ENCODE data around the gene AGTRAP.

Gene AGTRAP

DNA sequence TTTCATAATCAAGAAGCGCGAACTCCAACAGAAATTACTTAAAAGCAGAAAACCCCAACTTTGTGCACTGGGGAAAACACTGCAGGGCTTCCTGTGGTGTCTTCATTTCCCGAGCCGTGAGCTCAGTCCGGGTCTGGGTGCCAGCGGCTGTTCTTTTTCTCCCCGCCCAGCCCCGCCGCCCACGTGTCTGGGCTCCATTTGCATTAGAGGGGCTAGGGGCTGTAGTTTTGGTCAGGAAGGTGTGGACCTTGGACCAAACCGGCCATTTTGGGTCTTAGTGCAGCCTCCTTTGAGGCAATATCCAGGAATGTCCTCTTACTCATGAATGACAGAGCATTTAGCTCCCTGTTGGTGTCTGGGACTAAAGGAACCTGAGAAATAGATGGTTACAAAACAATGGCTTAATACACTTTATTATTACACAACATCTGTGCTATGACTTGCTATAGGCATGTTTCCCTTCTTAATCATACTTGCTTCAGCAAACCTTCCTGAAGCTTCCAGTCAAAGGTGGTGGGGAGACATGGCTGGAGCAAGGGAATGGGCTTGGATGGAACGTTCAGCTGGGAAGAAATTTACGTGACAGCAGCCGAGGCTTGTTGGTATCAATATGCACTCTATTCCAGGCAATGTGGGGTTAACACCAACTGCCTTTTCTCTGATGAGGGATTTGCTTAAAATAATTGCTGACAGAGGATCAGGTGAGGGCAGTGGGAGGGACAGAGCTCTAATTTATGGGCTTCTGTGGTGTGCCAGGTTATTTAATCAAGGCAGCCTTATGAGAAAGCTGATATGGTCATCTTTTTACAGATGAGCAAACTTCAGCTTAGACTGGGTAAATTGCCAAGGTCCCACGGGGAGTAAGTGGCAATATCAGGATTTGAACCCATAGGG is 1.1 kb downstream of the AGTRAP start:
- DNase-seq (ENCODE audit: low spot score), result peak; percentile 55

DNA sequence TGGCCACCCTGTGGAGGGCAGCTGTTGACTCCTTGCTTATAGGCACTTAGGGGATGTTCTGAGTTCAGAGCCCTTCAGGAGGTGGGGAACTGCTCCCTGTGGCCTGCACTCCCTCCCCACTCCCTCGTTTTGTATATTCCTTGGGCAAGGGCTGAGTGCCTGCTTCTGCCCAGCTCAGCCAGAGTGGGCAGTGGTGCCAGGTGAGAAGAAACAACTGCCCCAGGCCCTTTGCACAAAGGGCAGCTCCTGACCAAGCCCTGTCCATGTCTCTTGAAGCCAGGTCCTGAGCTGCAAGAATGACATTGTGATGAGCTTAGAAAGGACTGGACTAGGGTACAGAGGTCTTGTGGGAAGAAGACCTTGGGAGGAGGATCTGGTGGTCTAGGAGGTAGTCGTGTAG is 2.2 kb downstream of the AGTRAP start:
- DNase-seq (ENCODE audit: low spot score), result no peak

DNA sequence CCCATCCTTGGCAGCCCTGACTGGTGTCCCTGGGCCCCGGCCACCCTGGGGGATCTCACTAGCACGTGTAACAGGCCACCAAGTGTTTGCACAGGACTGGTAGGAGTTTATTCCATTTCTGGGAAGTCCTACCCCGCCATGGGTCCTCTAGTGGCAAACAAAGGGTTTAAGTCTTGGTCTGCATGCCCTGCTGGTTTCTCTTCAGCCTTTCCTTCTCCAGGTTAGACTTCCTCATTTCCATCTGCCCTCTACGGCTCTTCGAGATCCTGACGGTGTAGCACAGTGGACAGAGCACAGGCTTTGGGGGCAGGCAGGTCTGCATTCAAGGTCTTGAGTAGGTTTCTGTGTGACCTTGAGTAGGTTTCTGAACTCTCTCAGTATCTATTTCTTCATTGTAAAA is 2.8 kb downstream of the AGTRAP start:
- DNase-seq (ENCODE audit: low spot score), result no peak

DNA sequence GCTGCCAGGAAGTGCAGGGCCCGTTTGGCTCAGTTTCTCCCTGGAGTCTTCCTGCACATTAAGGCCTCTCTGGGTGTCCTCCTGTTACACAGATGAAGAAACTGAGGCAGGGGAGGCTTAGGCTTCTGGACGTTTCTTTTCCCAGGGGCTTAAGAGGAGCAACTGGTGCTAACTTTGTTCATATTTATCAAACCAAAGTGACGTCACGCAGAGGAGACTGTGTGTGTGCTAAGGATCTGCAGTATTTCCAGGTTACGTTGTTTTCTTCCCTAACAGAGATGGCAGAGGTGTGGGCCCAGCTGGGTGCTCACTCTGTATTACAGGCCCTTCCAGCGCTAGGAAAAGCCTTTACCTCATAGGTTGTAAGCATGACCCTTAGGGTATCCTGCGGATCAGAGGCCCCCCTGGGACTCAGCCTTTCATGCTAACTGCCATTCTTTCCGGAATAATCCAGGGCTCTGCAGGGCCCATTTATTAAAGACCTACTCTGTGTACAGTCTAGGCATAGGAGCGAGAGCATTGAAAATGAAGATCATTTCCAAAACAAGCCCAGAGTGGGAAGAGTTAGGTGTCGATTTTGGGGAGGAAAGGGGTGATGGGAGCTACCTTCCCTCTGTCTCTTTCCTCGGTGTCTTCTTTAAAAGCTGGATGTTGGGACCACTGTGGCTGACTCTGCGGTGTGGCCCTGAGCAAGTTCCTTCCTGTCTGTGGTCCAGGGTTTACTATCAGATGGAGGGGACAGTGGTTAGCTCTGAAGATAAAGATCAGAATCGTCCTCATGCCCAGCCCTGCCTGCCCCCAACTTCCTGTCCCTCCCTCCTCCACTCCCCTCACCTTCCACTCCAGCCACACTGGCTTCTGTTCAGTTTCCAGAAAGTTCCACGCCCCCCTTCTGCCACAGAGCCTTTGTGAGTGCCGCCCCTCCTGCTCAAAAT is 4.6 kb downstream of the AGTRAP start:
- peak; percentile 31 for DNase-seq (ENCODE audit: low spot score)

DNA sequence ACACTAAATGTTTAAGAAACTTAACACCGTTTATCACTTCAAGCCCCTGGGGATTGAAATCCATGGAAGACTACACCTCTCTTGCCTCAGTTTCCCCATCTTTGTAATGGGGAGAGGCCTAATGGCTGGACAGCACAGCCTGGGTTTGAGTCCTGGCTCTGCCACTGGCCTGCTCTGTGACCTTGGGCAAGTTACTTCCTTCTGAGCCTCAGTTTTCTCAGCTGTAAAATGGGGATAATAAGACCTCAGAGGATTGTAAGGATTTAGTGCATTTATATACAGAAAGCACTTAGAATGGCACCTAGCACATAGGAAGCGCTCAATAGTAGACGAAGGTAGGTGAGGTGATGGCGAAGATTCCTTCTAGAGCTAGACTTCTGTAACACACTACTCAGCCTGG is 5.5 kb downstream of the AGTRAP start:
- no peak for DNase-seq (ENCODE audit: low spot score)

DNA sequence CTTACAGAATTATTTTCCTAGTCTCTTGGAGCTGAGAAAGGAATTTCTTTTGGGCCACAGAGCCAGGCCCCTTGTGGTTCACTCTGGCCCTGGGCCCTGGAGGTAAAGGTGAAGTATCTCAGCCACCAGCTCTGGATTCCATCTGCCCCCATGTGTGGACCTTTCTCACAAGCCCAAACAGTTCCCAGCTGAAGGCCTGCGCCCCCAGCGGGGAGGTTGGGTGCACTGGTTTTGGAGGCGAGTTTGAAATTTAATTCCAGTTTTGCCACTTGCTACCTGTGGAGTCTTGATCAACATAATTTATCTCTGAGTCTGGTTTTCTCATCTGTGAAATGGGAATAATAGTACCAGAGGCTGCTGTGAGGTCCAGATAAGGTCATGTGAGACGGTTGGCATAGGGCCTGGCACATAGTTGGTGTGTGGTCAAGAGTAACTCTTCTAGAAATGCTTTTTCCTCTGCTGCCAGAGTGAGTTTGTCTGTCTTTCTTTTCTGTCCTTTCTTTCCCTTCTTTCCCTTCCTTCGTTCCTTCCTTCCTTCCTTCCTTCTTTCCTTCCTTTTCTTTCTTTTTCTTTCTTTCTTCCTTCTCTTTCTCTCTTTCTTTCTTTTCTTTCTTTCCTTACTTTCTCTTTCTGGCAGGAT is 6.1 kb downstream of the AGTRAP start:
- DNase-seq (ENCODE audit: low spot score), result peak; percentile 78

DNA sequence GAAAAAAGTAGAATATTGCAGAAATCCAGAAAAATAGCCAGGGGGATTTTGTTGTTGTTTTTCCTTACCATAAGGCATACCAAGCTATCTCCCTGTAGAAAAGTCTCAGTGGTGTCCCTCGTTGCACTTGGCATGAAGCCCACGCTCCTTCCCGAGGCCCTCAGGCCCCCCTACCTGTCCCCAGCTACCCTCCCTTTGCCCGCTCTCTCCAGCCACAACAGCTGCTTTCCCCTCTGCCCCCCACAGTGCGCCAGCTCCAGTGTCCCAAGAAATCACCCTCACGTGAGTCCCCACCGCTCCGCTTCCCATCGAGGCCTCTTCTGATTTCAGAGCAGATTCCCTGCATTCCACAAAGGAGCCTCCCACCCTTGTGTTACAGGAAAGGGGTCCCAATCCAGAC is 8.4 kb downstream of the AGTRAP start:
- no peak for DNase-seq (ENCODE audit: low spot score)

DNA sequence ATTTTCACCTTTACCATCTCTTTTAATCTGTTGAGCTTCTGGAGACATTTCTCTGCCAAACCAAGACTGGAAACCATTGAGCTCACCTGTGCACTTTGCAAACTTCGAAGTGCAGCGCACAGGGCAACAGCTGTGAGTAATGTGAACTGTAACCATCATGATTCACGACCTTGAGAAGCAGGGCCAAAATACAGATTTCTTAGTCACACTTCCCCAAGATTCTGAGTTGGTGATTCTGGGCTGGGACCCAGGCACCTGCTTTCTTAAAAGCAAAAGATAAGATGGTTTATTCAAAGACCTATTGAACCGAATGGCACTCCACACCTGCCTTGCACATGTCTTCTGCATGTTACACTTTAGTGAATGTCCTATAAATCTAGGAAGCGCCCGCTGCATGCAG is 10.2 kb downstream of the AGTRAP start:
- no peak for DNase-seq (ENCODE audit: low spot score)

DNA sequence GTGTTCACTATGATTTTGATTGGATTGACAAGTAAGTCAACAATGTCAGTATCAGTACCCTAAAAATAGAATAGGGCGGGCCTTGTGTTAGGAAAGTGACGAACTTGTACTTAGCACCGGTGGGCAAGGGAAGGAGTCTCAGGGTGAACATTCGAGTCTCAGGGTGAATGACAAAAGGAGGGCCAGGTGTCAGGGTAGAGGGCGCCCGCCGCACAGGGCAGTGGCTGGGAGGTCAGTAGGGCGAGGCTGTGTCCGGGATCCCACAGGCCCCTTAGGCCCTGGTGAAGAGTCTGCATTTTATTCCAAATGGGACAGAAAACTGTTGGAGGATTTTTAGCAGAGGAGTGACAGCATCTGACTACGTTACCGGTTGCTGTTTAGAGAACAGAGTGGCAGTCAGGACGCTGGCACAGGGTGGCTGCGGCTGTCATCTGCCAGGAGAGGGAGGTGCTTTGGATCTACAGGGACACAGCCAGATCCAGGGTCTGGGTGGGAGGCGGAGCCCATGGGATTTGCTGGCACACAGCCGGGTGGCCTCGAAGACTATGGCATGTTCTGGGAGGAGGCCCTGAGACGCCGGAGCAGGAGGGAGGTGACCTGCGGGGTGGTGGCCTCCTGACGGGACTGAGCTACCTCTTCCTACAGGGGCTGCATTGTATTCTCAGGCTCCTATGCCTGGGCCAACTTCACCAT is 11.0 kb downstream of the AGTRAP start:
- DNase-seq (ENCODE audit: low spot score), result no peak

DNA sequence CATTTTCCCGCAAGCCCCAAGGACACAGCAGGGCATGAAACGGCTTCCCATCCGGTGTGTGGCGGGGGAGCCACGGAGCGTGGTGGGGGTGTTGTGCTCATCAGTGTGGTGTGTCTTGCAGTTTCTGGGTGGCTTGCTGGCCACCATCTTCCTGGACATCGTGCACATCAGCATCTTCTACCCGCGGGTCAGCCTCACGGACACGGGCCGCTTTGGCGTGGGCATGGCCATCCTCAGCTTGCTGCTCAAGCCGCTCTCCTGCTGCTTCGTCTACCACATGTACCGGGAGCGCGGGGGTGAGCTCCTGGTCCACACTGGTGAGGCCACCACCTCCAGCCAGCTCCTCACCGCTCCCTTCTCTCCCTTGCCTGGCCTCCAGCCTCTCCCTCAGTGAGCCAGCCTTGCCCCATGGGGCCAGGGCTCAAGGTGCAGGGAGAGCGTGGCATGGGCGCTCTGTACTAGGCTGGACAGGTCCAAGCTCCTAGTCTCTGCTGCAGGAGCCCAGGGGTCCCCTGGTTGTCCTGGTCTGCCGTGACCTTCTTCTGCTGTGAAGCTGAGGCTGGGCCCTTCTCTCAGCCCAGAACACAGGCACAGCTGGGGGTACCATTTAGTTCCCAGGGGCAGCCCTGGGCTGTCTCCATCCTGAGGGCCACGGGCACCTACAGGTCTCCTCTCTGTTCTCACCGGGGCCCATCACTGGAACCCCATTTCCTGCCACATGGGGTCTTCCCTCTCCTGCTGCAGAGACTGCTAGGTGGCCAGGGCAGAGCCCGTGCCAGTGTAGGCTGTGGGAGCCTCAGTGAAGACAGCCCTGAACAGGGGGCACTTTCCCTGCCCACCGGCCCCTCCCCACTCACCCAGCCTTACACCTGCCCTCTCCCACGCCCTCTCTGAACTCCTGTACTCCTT is 12.6 kb downstream of the AGTRAP start:
- DNase-seq (ENCODE audit: low spot score), result no peak

DNA sequence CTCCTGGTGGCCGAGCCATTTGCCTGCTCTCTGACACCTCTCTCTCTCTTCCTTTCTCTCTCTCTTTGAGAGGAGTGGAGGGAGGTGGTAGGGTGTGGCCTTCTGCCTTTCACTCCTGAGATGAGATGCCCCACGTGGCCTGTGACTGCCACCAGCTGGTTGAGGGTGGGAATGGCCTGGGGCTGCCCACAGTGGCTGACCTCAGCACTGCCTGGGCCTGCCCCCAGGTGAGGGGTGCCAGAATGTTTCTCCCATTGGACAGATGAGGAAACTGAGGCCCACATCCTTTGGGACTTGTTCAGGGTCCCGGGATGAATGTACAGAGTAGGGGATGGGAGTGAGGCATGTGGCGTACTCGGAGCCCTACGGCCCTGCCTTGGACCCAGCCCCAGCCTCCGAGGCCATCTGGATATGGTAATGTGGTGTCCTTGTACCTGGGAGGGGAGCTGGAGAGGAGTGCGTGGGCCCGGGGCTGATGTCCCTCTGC is 13.3 kb downstream of the AGTRAP start:
- peak; percentile 78 for DNase-seq (ENCODE audit: low spot score)

DNA sequence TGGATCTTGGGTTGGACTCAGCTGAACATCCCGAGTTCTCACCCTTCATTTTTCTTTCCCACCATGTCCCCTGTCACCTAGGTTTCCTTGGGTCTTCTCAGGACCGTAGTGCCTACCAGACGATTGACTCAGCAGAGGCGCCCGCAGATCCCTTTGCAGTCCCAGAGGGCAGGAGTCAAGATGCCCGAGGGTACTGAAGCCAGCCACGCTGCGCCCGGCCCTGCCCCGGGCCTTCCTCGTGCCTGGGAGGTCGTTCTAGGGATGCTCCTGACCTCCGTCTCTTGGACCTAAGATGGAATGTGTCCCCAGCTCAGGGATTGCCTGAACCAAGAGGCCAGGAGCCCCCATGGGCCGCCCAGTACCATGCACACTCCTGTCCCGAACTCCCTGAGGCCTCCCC is 14.1 kb downstream of the AGTRAP start:
- no peak for DNase-seq (ENCODE audit: low spot score)

DNA sequence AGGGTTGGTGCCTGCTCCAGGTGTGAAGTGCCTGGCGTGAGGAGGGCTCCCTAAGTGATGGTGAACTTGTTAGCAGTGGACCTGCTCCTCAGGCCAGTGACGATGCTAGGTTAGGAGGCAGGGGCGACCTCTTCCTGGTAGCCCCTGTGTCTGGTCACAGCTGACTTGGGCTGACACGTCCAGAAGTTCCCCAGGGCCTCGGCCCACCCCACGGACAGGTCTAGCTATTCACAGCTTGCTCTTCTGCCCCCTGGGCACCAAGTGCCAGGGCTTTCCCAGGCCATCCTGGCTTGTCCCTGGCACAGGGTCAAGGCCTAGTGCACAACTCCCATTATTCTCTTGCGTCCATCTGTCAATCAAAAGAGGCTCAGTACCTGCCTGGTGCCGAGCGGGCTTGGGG is 15.2 kb downstream of the AGTRAP start:
- no peak for DNase-seq (ENCODE audit: low spot score)

DNA sequence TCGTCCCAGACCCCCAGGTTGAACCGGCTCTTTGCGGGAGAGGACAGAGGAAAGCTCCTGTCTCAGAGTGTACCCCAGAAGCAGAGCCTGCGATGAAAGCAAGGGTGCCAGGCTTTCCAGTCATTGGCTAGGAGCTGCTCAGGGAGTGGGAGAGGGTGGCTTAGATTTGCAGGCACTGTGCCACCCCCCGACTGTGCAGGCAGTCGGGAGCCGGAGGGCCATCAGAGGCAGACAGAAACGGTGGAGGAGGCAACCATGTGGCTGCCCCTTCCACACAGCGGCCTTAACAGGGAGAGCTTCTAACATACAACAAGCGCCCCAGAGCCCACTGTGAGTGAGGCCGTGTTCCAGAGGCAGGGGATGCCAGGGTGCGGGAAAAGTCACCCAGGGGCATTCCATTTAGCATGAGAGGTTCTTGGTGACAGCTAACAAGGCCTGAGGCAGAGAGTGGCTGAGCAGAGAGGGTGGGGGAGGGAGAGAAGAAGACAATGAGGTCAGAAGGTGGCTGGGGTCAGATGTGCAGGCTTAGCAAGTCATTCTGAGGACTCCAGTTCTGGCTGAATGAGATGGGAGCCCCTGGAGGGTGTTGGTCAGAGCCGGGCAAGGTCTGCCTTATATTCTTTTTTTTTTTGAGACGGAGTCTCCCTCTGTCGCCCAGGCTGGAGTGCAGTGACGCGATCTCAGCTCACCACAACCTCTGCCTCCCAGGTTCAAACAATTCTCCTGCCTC is 16.6 kb downstream of the AGTRAP start:
- DNase-seq (ENCODE audit: low spot score), result no peak

DNA sequence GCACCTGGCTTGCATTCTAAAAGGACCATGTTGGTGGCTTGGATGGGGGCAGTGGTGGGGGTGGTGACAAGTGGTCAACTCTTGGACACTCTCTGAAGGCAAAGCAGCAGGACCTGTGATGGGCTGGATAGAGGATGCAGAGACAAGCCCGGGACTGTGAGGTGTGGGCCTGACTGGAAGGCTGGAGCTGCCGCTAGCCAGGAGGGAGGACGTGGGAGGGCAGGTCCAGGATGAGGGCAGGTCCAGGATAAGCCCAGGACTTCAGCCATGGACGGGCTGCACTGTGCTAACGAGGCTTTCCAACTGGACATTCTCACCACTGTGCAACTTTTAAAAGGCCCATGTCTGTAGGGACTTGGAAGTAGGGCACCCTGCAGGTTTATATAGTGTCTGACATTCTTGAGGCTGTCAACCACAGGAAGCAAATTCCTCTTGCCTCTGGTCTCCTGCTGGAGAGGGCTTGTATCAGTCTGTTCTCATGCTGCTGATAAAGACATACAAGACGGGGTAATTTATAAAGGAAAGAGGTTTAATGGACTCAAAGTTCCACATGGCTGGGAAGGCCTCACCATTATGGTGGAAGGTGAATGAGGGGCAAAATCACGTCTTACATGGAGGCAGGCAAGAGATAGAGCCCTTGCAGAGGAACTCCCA is 17.7 kb downstream of the AGTRAP start:
- DNase-seq (ENCODE audit: low spot score), result no peak

DNA sequence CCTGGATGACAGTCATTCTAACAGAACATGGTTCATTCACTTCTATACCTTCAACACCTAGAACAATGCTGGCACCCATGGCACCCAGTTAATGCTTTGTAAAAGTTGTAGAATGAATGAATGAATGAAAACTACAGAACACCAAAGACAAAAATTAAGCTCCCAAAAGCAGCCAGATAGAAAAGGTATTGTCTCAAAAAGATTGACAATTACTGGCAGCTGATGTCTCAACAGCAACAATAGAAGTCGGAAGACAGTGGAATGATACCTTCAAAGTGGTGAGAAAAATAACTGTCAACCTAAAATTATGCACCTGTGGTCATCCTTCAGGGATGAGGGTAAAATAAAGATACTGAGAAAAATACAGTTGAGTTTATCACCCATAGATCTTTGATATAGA is 21.1 kb downstream of the AGTRAP start:
- no peak for DNase-seq (ENCODE audit: low spot score)

DNA sequence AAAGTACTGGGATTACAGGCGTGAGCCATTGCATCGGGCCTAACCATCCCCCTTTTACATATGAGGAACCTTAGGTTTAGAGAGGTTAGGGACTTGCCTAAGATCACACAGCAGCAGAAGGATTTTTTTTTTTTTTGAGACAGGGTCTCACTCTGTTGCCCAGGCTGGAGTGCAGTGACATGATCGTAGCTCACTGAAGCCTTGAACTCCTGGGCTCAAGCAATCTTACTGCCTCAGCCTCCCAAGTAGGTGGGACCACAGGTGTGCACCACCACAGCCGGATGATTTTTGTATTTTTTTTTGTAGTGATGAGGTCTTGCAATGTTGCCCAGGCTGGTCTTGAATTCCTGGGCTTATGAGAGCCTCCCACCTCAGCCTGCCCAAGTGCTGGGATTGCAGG is 23.9 kb downstream of the AGTRAP start:
- no peak for DNase-seq (ENCODE audit: low spot score)

DNA sequence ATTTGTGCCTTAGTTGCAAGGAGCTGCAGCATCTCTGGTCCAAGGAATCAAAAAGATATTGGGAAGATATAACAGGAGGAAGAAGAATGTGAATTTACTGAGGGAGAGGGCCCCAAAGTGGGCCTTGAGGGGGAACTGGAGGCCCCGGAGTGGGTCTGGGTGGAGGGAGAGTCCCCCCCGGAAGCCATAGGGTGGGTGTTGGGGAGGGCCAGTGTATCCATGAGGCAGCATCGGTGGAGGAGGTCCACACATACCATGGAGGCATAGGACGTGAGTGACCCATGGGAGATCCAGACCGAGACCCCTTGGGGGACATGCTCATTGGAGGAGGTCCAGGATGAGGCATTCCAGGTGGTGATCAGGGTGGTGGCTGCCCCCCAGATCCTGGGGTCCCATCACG is 25.3 kb downstream of the AGTRAP start:
- no peak for DNase-seq (ENCODE audit: low spot score)

DNA sequence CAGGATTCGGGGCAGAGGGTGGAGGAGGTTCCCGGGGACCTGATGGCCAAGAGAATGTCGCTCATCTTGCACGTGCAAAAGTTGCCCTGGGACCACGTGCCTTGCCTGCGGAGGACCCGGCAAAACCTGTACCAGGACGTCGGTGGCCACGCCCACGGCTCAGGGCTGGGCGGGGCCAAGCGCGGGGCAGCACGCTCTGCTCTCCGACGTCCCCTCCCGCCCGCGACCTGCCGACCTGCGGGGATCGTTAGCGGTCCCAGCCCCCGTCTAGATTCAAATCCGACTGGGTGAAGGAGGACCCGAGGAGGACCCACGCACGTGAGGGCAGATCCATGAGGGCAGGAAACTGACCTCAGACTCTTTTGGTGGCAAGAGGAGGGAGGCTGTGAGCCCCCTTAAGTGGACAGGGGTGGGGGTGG is 26.1 kb downstream of the AGTRAP start, which contains the start of gene C1orf167:
TSS of gene C1orf167 (plus strand) at position 206 of the 419 bp plus-strand sequence. CDS start 2,208 bp downstream, outside the sequence.
- peak; percentile 36 for DNase-seq (ENCODE audit: low spot score)
